Activated T-cell treated with anti-CD3 and anti-CD28 coated beads, Interleukin-2, amount 50 U/mL, for 24 hours (primary cell): ENCODE data around the gene HES2.
"Not testable (repeated sequence)": the region's sequence is repeated elsewhere in the genome, so short reads cannot be mapped to it uniquely, and the experiment has no call there.

ENCODE experiments used
- DNase-seq: peaks from one replicate; pipeline ENCODE4 v3.0.0-alpha.2; 2020
- H3K27ac Mint-ChIP-seq: 2 replicates; pipeline ENCODE4 v1.8.0; 2020; ENCODE audit warnings: mild to moderate bottlenecking, mixed read lengths
- H3K27me3 Mint-ChIP-seq: 2 replicates; pipeline ENCODE4 v1.8.0; 2020; ENCODE audit warnings: mixed read lengths
- H3K36me3 Mint-ChIP-seq: 2 replicates; pipeline ENCODE4 v1.8.0; 2020; ENCODE audit warnings: low read depth, mixed read lengths
- H3K4me1 Mint-ChIP-seq: 2 replicates; pipeline ENCODE4 v1.8.0; 2020; ENCODE audit warnings: low read depth, mixed read lengths
- H3K4me3 Mint-ChIP-seq: 2 replicates; pipeline ENCODE4 v1.8.0; 2020; ENCODE audit warnings: mild to moderate bottlenecking, moderate library complexity, mixed read lengths
- H3K9me3 Mint-ChIP-seq: 2 replicates; pipeline ENCODE4 v1.8.0; 2020; ENCODE audit warnings: mixed read lengths

HES2 gene

GRCh38 chr1:6380037-6380436, 39.7 kb downstream of the HES2 start:
- H3K9me3 Mint-ChIP-seq, result peaks cover 2% of the 10 kb centered on the region
- no peak overlapping the region for H3K27ac Mint-ChIP-seq
- no peaks in the 10 kb centered on the region for H3K27me3 Mint-ChIP-seq
- H3K4me3 Mint-ChIP-seq, result no peak overlapping the region
- peaks cover 8% of the 10 kb centered on the region for H3K36me3 Mint-ChIP-seq
- H3K4me1 Mint-ChIP-seq, result no peaks in the 10 kb centered on the region
- no peak for DNase-seq

GRCh38 chr1:6378096-6378746, 41.5 kb downstream of the HES2 start:
- no peak for DNase-seq
- H3K27me3 Mint-ChIP-seq, result no peaks in the 10 kb centered on the region
- peaks cover 2% of the 10 kb centered on the region for H3K9me3 Mint-ChIP-seq
- H3K4me1 Mint-ChIP-seq, result peaks cover 2% of the 10 kb centered on the region
- no peak overlapping the region for H3K4me3 Mint-ChIP-seq
- peaks cover 4% of the 10 kb centered on the region for H3K36me3 Mint-ChIP-seq
- no peak overlapping the region for H3K27ac Mint-ChIP-seq

DNA sequence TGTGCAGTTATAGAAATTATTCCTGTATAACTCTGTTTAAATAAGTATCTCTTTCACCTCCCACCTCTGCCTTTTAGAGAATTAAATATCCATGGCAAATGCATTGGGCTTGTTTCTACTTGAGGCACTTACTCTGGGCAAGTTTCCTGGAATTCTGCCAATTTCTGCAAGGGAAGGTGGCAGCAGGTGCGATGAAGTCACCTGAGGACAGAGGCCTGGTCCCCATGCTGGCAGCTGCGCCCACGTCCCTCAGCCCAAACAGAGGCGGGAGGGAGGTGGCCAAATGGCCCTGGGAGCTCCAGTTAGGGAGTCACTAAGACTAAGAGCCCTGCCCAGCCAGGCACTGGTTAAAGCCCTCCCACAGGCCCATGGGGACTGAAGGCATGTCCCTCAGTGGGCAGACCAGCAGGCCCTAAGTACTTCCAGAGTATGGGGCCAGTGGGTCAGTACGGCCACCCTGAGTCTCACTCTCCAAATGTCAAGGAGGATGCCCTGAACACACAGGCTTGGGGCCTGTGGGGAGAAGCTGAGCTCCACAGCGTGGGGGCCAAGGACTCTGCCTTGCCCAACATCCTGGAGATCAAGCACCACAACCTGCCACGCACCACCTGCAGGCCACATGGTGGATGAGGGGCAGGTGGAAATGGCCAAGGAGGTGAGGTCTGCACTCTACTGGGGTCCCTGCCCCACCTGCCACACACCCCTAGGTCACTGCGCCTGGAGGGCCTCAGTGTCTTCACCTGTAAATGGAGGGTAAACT, 45.6 kb downstream of the HES2 start:
- no peaks in the 10 kb centered on the region for H3K36me3 Mint-ChIP-seq

GRCh38 chr1:6372236-6372635, 47.5 kb downstream of the HES2 start:
- not testable (repeated sequence) for H3K27me3 Mint-ChIP-seq, H3K4me3 Mint-ChIP-seq, H3K9me3 Mint-ChIP-seq, H3K27ac Mint-ChIP-seq, DNase-seq, H3K36me3 Mint-ChIP-seq
- H3K4me1 Mint-ChIP-seq, result peaks cover 11% of the 10 kb centered on the region

More for the DNA sequence above, 45.6 kb downstream of the HES2 start:
- no peak overlapping the region for H3K27ac Mint-ChIP-seq
- H3K4me1 Mint-ChIP-seq, result peaks cover 7% of the 10 kb centered on the region
- H3K4me3 Mint-ChIP-seq, result no peak overlapping the region
- no peaks in the 10 kb centered on the region for H3K27me3 Mint-ChIP-seq
- DNase-seq, result no peak
- H3K9me3 Mint-ChIP-seq, result no peaks in the 10 kb centered on the region

- H3K4me1 Mint-ChIP-seq, result peaks cover 24% of the 10 kb centered on the region
- DNase-seq, result no peak
- no peak overlapping the region for H3K27ac Mint-ChIP-seq
Observed at GRCh38 chr1:6370006-6370405, 49.7 kb downstream of the HES2 start.

GRCh38 chr1:6367381-6368012, 52.2 kb downstream of the HES2 start:
- H3K4me1 Mint-ChIP-seq, result peaks cover 39% of the 10 kb centered on the region
- DNase-seq, result no peak
- H3K27me3 Mint-ChIP-seq, result no peaks in the 10 kb centered on the region
- H3K9me3 Mint-ChIP-seq, result no peaks in the 10 kb centered on the region
- H3K36me3 Mint-ChIP-seq, result peaks cover 13% of the 10 kb centered on the region
- no peak overlapping the region for H3K4me3 Mint-ChIP-seq
- no peak overlapping the region for H3K27ac Mint-ChIP-seq

More at GRCh38 chr1:6370006-6370405, 49.7 kb downstream of the HES2 start:
- Mint-ChIP-seq H3K9me3 (no peaks in the 10 kb centered on the region), H3K27me3 (no peaks in the 10 kb centered on the region), H3K4me3 (no peak overlapping the region), H3K36me3 (peaks cover 7% of the 10 kb centered on the region)

DNA sequence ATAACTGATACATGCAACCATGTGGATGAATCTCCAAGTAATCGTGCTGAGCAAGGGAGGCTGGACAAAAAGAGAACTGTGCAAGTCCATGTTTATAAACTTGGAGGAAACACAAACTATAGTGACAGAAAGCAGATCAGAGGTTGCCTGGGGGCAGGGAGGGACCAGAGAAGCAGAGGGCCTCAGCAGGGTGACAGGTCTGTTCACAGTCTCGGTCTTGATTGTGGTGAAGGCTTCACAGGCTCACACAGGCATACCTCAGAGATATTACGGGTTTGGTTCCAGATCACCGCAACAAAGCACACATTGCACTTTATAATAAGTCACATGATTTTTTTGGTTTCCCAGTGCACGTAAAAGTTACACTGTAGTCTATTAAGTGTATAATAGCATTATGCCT, 54.7 kb downstream of the HES2 start:
- Mint-ChIP-seq H3K4me3 (peak overlapping the region; percentile 3), H3K4me1 (peaks cover 50% of the 10 kb centered on the region), H3K27me3 (no peaks in the 10 kb centered on the region), H3K9me3 (no peaks in the 10 kb centered on the region), H3K36me3 (peaks cover 13% of the 10 kb centered on the region), H3K27ac (peak overlapping the region; percentile 41)
- DNase-seq, result peak; percentile 50

DNA sequence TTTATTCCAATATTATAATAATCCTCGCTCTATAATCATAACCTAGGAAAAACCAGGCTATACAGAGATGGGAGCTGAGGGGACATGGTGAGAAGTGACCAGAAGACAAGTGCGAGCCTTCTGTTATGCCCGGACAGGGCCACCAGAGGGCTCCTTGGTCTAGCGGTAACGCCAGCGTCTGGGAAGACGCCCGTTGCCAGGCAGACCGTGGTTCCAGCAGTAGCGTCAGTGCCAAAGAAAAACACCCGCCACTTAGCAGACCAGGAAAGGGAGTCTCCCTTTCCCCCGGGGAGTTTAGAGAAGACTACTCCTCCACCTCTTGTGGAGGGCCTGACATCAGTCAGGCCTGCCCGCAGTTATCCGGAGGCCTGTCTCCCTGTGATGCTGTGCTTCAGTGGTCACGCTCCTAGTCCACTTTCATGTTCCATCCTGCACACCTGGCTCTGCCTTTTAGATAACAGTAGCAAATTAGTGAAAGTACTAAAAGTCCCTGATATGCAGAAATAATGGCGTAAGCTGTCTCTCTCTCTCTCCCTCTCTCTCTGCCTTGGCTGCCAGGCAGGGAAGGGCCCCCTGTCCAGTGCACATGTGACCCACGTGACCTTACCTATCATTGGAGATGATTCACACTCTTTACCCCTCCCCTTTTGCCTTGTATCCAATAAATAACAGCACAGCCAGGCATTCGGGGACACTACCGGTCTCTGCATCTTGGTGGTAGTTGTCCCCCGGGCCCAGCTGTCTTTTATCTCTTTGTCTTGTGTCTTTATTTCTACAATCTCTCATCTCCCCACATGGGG, 56.4 kb downstream of the HES2 start:
- Mint-ChIP-seq H3K36me3 (peaks cover 11% of the 10 kb centered on the region), H3K27ac (peak overlapping the region; percentile 16), H3K4me1 (peaks cover 64% of the 10 kb centered on the region)
- H3K4me3 Mint-ChIP-seq, DNase-seq, H3K27me3 Mint-ChIP-seq, H3K9me3 Mint-ChIP-seq: not testable (repeated sequence)
